Smooth muscle cell (in vitro differentiated cells): ENCODE data around the gene DNAJC30. TPM values are rescaled to one million over a fixed set of nuclear protein-coding genes. Genes with fewer than 3 reads are reported as not detected.
A peak's percentile ranks its signal among the peaks of the same experiment; 100 is the strongest.

ENCODE experiments used
- DNase-seq: peaks from one replicate; lab custom pipeline; 2025; ENCODE audit not compliant: unreplicated experiment; lab: John Stamatoyannopoulos, UW
- H2AFZ ChIP-seq: fragments of 200-600 bp; sonication (generic); 2 replicates; pipeline ENCODE4 v1.6.0; 2016; ENCODE audit warnings: antibody characterized with exemption, low read depth, mild to moderate bottlenecking
- H3F3A ChIP-seq: fragments of 200-600 bp; sonication (generic); 2 replicates; pipeline ENCODE4 v1.6.0; 2017; ENCODE audit warnings: antibody characterized with exemption, low read depth
- H3K27ac ChIP-seq: fragments of 200-600 bp; sonication (generic); 2 replicates; pipeline ENCODE4 v1.5.1; 2016; ENCODE audit warnings: low read depth, mild to moderate bottlenecking
- H3K27me3 ChIP-seq: fragments of 200-600 bp; sonication (generic); 2 replicates; pipeline ENCODE4 v1.6.1; 2016; ENCODE audit warnings: low read depth, mild to moderate bottlenecking
- H3K36me3 ChIP-seq: fragments of 200-600 bp; sonication (generic); 2 replicates; pipeline ENCODE4 v1.5.1; 2016; ENCODE audit warnings: low read depth
- H3K4me1 ChIP-seq: fragments of 200-600 bp; sonication (generic); 2 replicates; pipeline ENCODE4 v1.5.1; 2016; ENCODE audit warnings: low read depth
- H3K4me2 ChIP-seq: fragments of 200-600 bp; sonication (generic); 2 replicates; pipeline ENCODE4 v1.6.0; 2016; ENCODE audit warnings: mild to moderate bottlenecking
- H3K4me3 ChIP-seq: fragments of 200-600 bp; sonication (generic); 2 replicates; pipeline ENCODE4 v1.5.1; 2016; ENCODE audit warnings: mild to moderate bottlenecking
- H3K79me2 ChIP-seq: fragments of 200-600 bp; sonication (generic); 2 replicates; pipeline ENCODE4 v1.6.0; 2016; ENCODE audit warnings: low read depth, mild to moderate bottlenecking
- H3K9ac ChIP-seq: fragments of 200-600 bp; sonication (generic); 2 replicates; pipeline ENCODE4 v1.6.0; 2016; ENCODE audit warnings: low read depth
- H3K9me3 ChIP-seq: fragments of 200-600 bp; sonication (generic); replicated peaks from 2 replicates; pipeline ENCODE4 v1.5.1; 2016; ENCODE audit warnings: low read depth
- H4K20me1 ChIP-seq: fragments of 200-600 bp; sonication (generic); 2 replicates; pipeline ENCODE4 v1.6.0; 2016; ENCODE audit warnings: low read depth
- WGBS: methylation state at CpG from one replicate; pipeline ENCODE4 v1.1.7; 2016; ENCODE audit warnings: low lambda C conversion rate; 5-methylcytosine and 5-hydroxymethylcytosine counted together
- polyA plus RNA-seq: library from polyadenylated mRNA; unstranded; fragments of >200 nt; fragmentation: Nextera tagmentation; extraction: Ambion mirVana; gene quantifications from 2 replicates; pipeline ENCODE4 v1.2.1, GENCODE V29; 2016
- total RNA-seq: library from RNA; depleted of rRNA; stranded (reverse); fragments of >200 nt; gene quantifications from 2 replicates; pipeline ENCODE4 v1.2.3, GENCODE V29; 2014
- TF ChIP-seq, protein P1 (sequence below): fragments of 200-600 bp; sonication (generic); IDR thresholded peaks from 2 replicates; pipeline ENCODE4 v1.5.1; 2017; ENCODE audit warnings: borderline replicate concordance, mild to moderate bottlenecking, antibody characterized with exemption; ENCODE audit not compliant: insufficient read depth, poor library complexity, severe bottlenecking

DNAJC30 gene
- total and polyA plus RNA-seq, 2 experiments from 2014 or later: 1.2 to 4.6 TPM

DNA sequence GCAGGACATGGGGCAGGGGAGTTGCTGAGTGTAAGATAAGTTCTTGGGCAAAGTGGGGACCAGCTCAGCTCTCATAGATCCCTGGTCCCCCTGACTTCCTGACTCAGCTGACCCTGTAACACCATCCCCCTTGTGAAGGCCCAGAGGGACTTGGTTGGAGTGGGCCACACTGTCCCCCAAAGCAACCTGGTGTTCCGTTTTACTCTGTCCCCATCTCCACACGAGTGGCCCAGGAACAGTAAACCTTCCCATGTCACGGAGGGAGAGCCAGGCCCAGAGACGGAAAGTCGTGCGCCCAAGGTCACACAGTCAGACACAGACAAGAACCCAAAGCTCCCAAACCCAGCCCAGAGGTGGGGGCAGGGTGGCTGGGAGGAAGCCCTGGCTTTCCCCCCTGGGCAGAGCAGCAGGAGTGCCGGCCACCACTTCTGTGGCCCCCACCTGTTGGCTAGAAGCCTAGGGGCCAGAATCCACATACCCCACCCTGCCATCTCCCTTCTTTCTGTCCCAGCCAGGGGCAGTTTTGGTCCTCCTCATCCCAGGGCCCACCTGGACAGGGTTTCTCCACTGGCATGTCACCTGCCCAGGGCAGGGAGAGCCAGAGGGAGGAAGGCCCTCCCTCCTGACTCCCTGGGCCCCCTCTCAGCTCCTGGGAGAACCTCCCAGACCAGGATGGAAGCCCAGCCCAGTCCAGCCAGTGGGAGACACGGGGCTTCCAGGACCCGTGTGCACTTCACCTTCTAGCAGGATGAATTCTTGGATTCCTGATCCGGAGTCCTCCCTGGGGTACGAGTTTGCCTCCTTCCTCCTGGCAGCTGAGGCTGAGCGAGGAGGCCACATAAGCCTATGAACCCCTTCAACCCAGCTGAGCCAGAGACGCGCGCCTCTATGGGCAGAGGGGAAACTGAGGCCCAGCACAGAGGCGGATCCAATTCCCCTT is 36.2 kb downstream of the DNAJC30 start:
- no peaks in the 10 kb centered on the region for H3F3A ChIP-seq
- H3K4me3 ChIP-seq: no peak overlapping the region
- H3K9ac ChIP-seq: no peak overlapping the region
- H3K4me2 ChIP-seq: peak overlapping the region; percentile 90
- H3K79me2 ChIP-seq: no peaks in the 10 kb centered on the region
- peaks cover 78% of the 10 kb centered on the region for H3K27me3 ChIP-seq
- DNase-seq: no peak
- H3K27ac ChIP-seq: no peak overlapping the region
- no peaks in the 10 kb centered on the region for H3K9me3 ChIP-seq
- WGBS: 49% methylated on average over 15 of the region's 16 CpGs
- TF ChIP-seq, protein P1, sequence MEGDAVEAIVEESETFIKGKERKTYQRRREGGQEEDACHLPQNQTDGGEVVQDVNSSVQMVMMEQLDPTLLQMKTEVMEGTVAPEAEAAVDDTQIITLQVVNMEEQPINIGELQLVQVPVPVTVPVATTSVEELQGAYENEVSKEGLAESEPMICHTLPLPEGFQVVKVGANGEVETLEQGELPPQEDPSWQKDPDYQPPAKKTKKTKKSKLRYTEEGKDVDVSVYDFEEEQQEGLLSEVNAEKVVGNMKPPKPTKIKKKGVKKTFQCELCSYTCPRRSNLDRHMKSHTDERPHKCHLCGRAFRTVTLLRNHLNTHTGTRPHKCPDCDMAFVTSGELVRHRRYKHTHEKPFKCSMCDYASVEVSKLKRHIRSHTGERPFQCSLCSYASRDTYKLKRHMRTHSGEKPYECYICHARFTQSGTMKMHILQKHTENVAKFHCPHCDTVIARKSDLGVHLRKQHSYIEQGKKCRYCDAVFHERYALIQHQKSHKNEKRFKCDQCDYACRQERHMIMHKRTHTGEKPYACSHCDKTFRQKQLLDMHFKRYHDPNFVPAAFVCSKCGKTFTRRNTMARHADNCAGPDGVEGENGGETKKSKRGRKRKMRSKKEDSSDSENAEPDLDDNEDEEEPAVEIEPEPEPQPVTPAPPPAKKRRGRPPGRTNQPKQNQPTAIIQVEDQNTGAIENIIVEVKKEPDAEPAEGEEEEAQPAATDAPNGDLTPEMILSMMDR: no peak
- peaks cover 4% of the 10 kb centered on the region for H3K4me1 ChIP-seq
- H2AFZ ChIP-seq: no peak overlapping the region
- no peaks in the 10 kb centered on the region for H4K20me1 ChIP-seq
- no peaks in the 10 kb centered on the region for H3K36me3 ChIP-seq

DNA sequence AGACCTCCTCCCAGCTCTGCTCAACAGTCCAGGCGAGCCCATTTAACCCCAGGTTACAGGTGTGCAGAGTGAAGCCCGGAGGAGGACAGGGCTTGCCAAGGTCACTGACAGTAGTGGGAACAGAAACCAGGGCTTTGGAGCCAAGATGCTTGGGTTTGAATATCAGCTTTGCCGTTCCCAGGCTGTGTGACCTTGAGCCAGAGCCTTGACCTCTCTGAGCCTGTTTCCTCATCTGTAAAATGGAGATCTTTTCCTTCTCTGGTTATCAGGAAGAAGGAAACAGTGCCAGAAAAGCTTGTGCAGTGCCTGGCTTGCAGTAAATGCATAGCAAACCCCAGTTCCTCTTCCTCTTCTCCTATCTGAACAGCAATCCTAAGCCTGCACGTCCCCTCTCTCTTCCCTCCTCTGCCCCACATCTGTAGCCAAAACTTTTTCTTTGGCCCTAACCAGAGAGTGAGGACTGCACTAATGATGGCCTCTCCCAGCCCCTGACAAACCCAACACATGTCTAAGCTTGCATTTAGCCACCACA is 37.5 kb downstream of the DNAJC30 start:
- H3K9ac ChIP-seq: no peak overlapping the region
- H3K36me3 ChIP-seq: no peaks in the 10 kb centered on the region
- no peaks in the 10 kb centered on the region for H4K20me1 ChIP-seq
- no peak overlapping the region for H3K4me2 ChIP-seq
- no peaks in the 10 kb centered on the region for H3F3A ChIP-seq
- peaks cover 4% of the 10 kb centered on the region for H3K4me1 ChIP-seq
- no peaks in the 10 kb centered on the region for H3K9me3 ChIP-seq
- no peak overlapping the region for H3K4me3 ChIP-seq
- H3K79me2 ChIP-seq: no peaks in the 10 kb centered on the region
- H3K27me3 ChIP-seq: peaks cover 64% of the 10 kb centered on the region
- no peak overlapping the region for H3K27ac ChIP-seq
- TF ChIP-seq, protein P1: no peak
- H2AFZ ChIP-seq: no peak overlapping the region
- DNase-seq: no peak
- WGBS: 71% methylated on average over 4 of the region's 4 CpGs

DNA sequence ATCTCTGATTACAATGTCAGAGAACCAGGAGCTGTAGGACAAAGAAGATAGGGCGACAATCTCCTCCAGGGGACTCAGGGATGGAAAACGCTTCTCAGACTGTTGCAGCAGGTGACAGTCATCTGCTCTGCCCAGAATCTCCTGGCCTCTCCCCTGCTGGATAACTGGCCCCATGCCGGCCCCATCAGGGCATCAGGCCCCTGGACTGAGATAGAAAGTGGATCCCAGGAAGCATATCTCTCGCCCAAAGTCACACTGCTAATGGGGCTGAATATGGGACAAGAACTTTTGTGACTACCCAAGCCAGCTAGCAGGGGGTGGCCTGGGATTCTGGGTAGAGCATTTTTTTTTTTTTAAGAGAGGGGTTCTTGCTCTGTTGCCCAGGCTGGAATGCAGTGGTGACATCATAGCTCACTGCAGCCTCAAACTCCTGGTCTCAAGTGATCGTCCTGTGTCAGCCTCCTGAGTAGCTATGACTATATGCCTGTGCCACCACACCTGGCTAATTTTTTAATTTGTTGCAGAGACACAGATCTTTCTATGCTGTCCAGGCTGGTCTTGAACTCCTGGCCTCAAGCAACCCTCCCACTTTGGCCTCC is 38.5 kb downstream of the DNAJC30 start:
- Histone ChIP-seq H3K4me3 (no peak overlapping the region), H2AFZ (no peak overlapping the region), H3K27ac (no peak overlapping the region), H4K20me1 (no peaks in the 10 kb centered on the region), H3K36me3 (no peaks in the 10 kb centered on the region), H3K27me3 (peaks cover 55% of the 10 kb centered on the region), H3K79me2 (no peaks in the 10 kb centered on the region), H3K4me1 (peaks cover 4% of the 10 kb centered on the region), H3K4me2 (no peak overlapping the region), H3K9ac (no peak overlapping the region), H3F3A (no peaks in the 10 kb centered on the region), H3K9me3 (no peaks in the 10 kb centered on the region)
- no peak for DNase-seq
- WGBS: 77% methylated on average over 5 of the region's 5 CpGs
- TF ChIP-seq, protein P1: no peak
